Keratinocyte (primary cell): ENCODE results near the gene TMCC2.

Source experiments
- EZH2 ChIP-seq: IDR thresholded peaks from one replicate; pipeline ENCODE4 v1.6.1; 2012; ENCODE audit warnings: inconsistent platforms, mild to moderate bottlenecking, low read length, moderate library complexity
- TF ChIP-seq, protein P1 (sequence below), 3 experiments: IDR thresholded peaks in 1 of 3; conservative IDR thresholded peaks in 1 of 3; optimal IDR thresholded peaks in 1 of 3; 2 replicates in 2 of 3; 3 replicates in 1 of 3; pipeline versions ENCODE3 to v1.5.1; 2011; ENCODE audit warnings: low read length in 3 of 3, mild to moderate bottlenecking in 3 of 3, moderate library complexity in 2 of 3, control low read depth in 1 of 3, inconsistent platforms in 1 of 3; ENCODE audit not compliant: insufficient read depth in 2 of 3; ENCODE audit errors: extremely low read depth in 1 of 3

DNA sequence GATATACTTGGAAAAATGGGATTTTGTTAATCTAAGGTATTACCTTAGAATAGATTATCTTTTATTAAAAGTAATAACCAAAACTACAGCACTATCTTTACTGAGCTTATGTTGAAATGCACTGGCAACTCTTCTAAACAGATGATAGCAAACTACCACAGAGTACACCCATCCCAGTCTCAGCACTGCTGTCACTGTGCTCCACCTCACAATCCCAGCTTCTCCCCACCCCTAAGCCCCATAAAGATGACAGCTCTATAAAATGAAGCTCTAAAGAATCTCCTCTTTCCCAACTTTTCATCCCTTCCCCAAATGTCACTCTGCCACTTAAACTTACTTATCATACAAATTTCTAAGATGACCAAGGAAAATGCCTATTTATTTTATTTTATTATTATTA lies 22.7 kb upstream of the TMCC2 start:
- TF ChIP-seq, protein P1, sequence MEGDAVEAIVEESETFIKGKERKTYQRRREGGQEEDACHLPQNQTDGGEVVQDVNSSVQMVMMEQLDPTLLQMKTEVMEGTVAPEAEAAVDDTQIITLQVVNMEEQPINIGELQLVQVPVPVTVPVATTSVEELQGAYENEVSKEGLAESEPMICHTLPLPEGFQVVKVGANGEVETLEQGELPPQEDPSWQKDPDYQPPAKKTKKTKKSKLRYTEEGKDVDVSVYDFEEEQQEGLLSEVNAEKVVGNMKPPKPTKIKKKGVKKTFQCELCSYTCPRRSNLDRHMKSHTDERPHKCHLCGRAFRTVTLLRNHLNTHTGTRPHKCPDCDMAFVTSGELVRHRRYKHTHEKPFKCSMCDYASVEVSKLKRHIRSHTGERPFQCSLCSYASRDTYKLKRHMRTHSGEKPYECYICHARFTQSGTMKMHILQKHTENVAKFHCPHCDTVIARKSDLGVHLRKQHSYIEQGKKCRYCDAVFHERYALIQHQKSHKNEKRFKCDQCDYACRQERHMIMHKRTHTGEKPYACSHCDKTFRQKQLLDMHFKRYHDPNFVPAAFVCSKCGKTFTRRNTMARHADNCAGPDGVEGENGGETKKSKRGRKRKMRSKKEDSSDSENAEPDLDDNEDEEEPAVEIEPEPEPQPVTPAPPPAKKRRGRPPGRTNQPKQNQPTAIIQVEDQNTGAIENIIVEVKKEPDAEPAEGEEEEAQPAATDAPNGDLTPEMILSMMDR (optimal IDR thresholded peaks at IDR 0.05 in 1 of 3, IDR thresholded peaks at IDR 0.05 in 1 of 3, conservative IDR thresholded peaks at IDR 0.05 in 1 of 3; ENCODE audit: extremely low read depth in 1 of 3, insufficient read depth in 2 of 3, low read length in 3 of 3), result no peak
- no peak for TF ChIP-seq EZH2
